IMR-90 (cell line): ENCODE data around the gene PM20D1. TPM values are rescaled to one million over a fixed set of nuclear protein-coding genes. Genes with fewer than 3 reads are reported as not detected.
"Not testable (repeated sequence)": the region's sequence is repeated elsewhere in the genome, so short reads cannot be mapped to it uniquely, and the experiment has no call there.

Experiments
- ATAC-seq: fragments of 200-7000 bp; cut with Tn5 transposase; 2 replicates; pipeline ENCODE4 v1.9.1; 2020; ENCODE audit warnings: low read depth, mild to moderate bottlenecking, moderate library complexity
- BruUV-seq: library from RNA; stranded (reverse); fragments of 400-500 nt; replicated peaks from 2 replicates; lab custom pipeline; 2021; lab: Mats Ljungman, UMichigan
- CTCF ChIA-PET: fragments of 300-600 bp; formaldehyde crosslinking; extraction: SDS; loops from one replicate; lab custom pipeline; 2021; ENCODE audit warnings: antibody characterized with exemption; lab: Yijun Ruan, JAX
- POLR2A ChIA-PET: fragments of 300-600 bp; sonication (Branson Sonifier 250); formaldehyde crosslinking; loops from one replicate; lab custom pipeline; 2022; ENCODE audit warnings: antibody characterized with exemption; ENCODE audit not compliant: unreplicated experiment; lab: Charles Lee
- DNase-seq: peaks from one replicate; pipeline ENCODE4 v3.0.0; 2013
- H2AFZ ChIP-seq: replicated peaks from 2 replicates; pipeline ENCODE3; 2013; ENCODE audit warnings: low read length, mild to moderate bottlenecking; ENCODE audit not compliant: poor library complexity
- H2AK5ac ChIP-seq: 2 replicates; pipeline ENCODE4 v1.6.1; 2013; ENCODE audit warnings: low read depth, low read length, inconsistent platforms
- H2AK9ac ChIP-seq: replicated peaks from 2 replicates; pipeline ENCODE3; 2013; ENCODE audit warnings: mild to moderate bottlenecking, low read depth, low read length, moderate library complexity; ENCODE audit not compliant: poor library complexity
- H2BK120ac ChIP-seq: 2 replicates; pipeline ENCODE4 v1.6.1; 2013; ENCODE audit warnings: low read depth, low read length, inconsistent platforms
- H2BK15ac ChIP-seq: 3 replicates; pipeline ENCODE4 v1.6.1; 2013; ENCODE audit warnings: low read depth, low read length, inconsistent platforms
- H2BK20ac ChIP-seq: 2 replicates; pipeline ENCODE4 v1.6.1; 2013; ENCODE audit warnings: low read depth, mild to moderate bottlenecking, inconsistent platforms, low read length, moderate library complexity
- H2BK5ac ChIP-seq: 2 replicates; pipeline ENCODE4 v1.6.1; 2013; ENCODE audit warnings: mild to moderate bottlenecking, low read depth, low read length, inconsistent platforms; ENCODE audit not compliant: poor library complexity, severe bottlenecking
- H3K14ac ChIP-seq: replicated peaks from 2 replicates; pipeline ENCODE4 v1.6.1; 2013; ENCODE audit warnings: low read depth, low read length, inconsistent platforms
- H3K18ac ChIP-seq: 2 replicates; pipeline ENCODE4 v1.6.1; 2013; ENCODE audit warnings: low read depth, low read length, control low read depth
- H3K23ac ChIP-seq: 2 replicates; pipeline ENCODE4 v1.6.1; 2013; ENCODE audit warnings: low read depth, low read length, inconsistent platforms
- H3K27ac ChIP-seq: 2 replicates; pipeline ENCODE4 v1.5.1; 2013; ENCODE audit warnings: mild to moderate bottlenecking, control low read depth, low read length; ENCODE audit not compliant: insufficient read depth
- H3K27me3 ChIP-seq: 2 replicates; pipeline ENCODE4 v1.6.1; 2013; ENCODE audit warnings: low read length; ENCODE audit not compliant: control insufficient read depth, insufficient read depth
- H3K36me3 ChIP-seq: 2 replicates; pipeline ENCODE4 v1.6.1; 2013; ENCODE audit warnings: low read length, mixed read lengths; ENCODE audit not compliant: control insufficient read depth, insufficient read depth
- H3K4ac ChIP-seq: 2 replicates; pipeline ENCODE4 v1.6.1; 2013; ENCODE audit warnings: low read depth, low read length, inconsistent platforms
- H3K4me1 ChIP-seq: 2 replicates; pipeline ENCODE4 v1.6.1; 2013; ENCODE audit warnings: low read length, mixed read lengths; ENCODE audit not compliant: control insufficient read depth, insufficient read depth
- H3K4me2 ChIP-seq: 2 replicates; pipeline ENCODE4 v1.6.1; 2013; ENCODE audit warnings: low read depth, mild to moderate bottlenecking, control low read depth, low read length, moderate library complexity
- H3K4me3 ChIP-seq: 2 replicates; pipeline ENCODE4 v1.5.1; 2013; ENCODE audit warnings: low read depth, mild to moderate bottlenecking, control low read depth, low read length, moderate library complexity; ENCODE audit not compliant: insufficient read depth
- H3K56ac ChIP-seq: 2 replicates; pipeline ENCODE4 v1.6.1; 2013; ENCODE audit warnings: low read length, inconsistent platforms; ENCODE audit not compliant: insufficient read depth; ENCODE audit errors: extremely low read depth
- H3K79me1 ChIP-seq, 2 experiments: 2 replicates each; pipeline ENCODE4 v1.6.1; 2013; ENCODE audit warnings: low read length in 2 of 2, inconsistent platforms in 1 of 2, low read depth in 1 of 2
- H3K9ac ChIP-seq: 2 replicates; pipeline ENCODE4 v1.6.1; 2013; ENCODE audit warnings: low read depth, low read length, control low read depth
- H3K9me1 ChIP-seq: 2 replicates; pipeline ENCODE4 v1.6.1; 2013; ENCODE audit warnings: low read length, inconsistent platforms; ENCODE audit not compliant: insufficient read depth
- H3K9me3 ChIP-seq: 2 replicates; pipeline ENCODE4 v1.6.1; 2013; ENCODE audit warnings: low read length; ENCODE audit not compliant: control insufficient read depth, insufficient read depth
- H4K20me1 ChIP-seq: 2 replicates; pipeline ENCODE4 v1.6.1; 2013; ENCODE audit warnings: low read length, inconsistent platforms; ENCODE audit not compliant: insufficient read depth
- H4K5ac ChIP-seq: 2 replicates; pipeline ENCODE4 v1.6.1; 2013; ENCODE audit warnings: mild to moderate bottlenecking, low read depth, low read length, control low read depth
- H4K8ac ChIP-seq, 2 experiments: 2 replicates each; pipeline ENCODE4 v1.6.1; 2013; ENCODE audit warnings: low read depth in 2 of 2, low read length in 2 of 2, control low read depth in 1 of 2, inconsistent platforms in 1 of 2
- H4K91ac ChIP-seq: 2 replicates; pipeline ENCODE4 v1.6.1; 2013; ENCODE audit warnings: low read depth, low read length, inconsistent platforms; ENCODE audit not compliant: insufficient read depth
- WGBS, 2 experiments: methylation state at CpG; one replicate each; pipeline versions ENCODE4 v1.1.5 to v1.1.7; 2013; ENCODE audit warnings: missing lambda C conversion rate in 2 of 2; ENCODE audit not compliant: insufficient read length in 1 of 2; ENCODE audit errors: extremely low coverage in 2 of 2; 5-methylcytosine and 5-hydroxymethylcytosine counted together
- dilution Hi-C: fragments of 300-500 bp; cut with HindIII; formaldehyde crosslinking; loops from one replicate; pipeline ENCODE4 v1.14.3; 2018; ENCODE audit warnings: low sequenced_read_pairs; ENCODE audit not compliant: unreplicated experiment
- in situ Hi-C: fragments of 300-500 bp; cut with MboI; formaldehyde crosslinking; loops from 3 replicates; pipeline ENCODE4 v1.14.3; 2019; ENCODE audit warnings: low sequenced_read_pairs, inconsistent platforms, mixed read lengths
- intact Hi-C: fragments of 100-400 bp; cut with micrococcal nuclease; formaldehyde crosslinking; loops from 2 replicates; pipeline ENCODE4 v1.10.0; 2022
- polyA plus RNA-seq, 3 experiments: library from polyadenylated mRNA; depleted of rRNA; stranded (reverse); fragments of >200 nt; gene quantifications; 2 replicates each; pipeline ENCODE4 v1.2.3, GENCODE V29; 2012; ENCODE audit warnings: low replicate concordance in 1 of 3
- total RNA-seq: library from RNA; depleted of rRNA; stranded (reverse); fragments of >200 nt; gene quantifications from 2 replicates; pipeline ENCODE4 v1.2.3, GENCODE V29; 2012

Gene PM20D1
- total and polyA plus RNA-seq, 2 of the 4 experiments (the other 2 are of a cell fraction) = not detected

- H3K9ac ChIP-seq, H2BK5ac ChIP-seq, H3K4me3 ChIP-seq, H3K4ac ChIP-seq, dilution Hi-C loops, H4K91ac ChIP-seq, H4K8ac ChIP-seq, POLR2A ChIA-PET, H2BK15ac ChIP-seq, H3K14ac ChIP-seq, H4K5ac ChIP-seq, H3K9me1 ChIP-seq, H3K9me3 ChIP-seq, in situ Hi-C loops, H3K4me2 ChIP-seq, ATAC-seq, H2AFZ ChIP-seq, H3K27ac ChIP-seq, H2BK20ac ChIP-seq, H2BK120ac ChIP-seq, H3K36me3 ChIP-seq, H2AK5ac ChIP-seq, H2AK9ac ChIP-seq, H3K23ac ChIP-seq, intact Hi-C loops, DNase-seq, H3K4me1 ChIP-seq, H3K56ac ChIP-seq, H3K79me1 ChIP-seq, BruUV-seq, H3K18ac ChIP-seq, CTCF ChIA-PET, H4K20me1 ChIP-seq: not testable (repeated sequence)
- no CpG with 5 or more reads among the region's 2 CpGs for WGBS, 2 experiments
- H3K27me3 ChIP-seq = peaks cover 33% of the 10 kb centered on the region
Observed at GRCh38 chr1:205823260-205823659, 26.7 kb downstream of the PM20D1 start.
